Neural progenitor cell (in vitro differentiated cells): ENCODE results near the gene NDUFAF8. TPM values are rescaled to one million over a fixed set of nuclear protein-coding genes. Genes with fewer than 3 reads are reported as not detected.

Experiments
- DNase-seq: peaks from one replicate; pipeline ENCODE4 v3.0.0-alpha.2; 2016; ENCODE audit warnings: low spot score
- H2AFZ ChIP-seq: fragments of 200-600 bp; sonication (generic); replicated peaks from 2 replicates; pipeline ENCODE4 v1.6.1; 2016; ENCODE audit warnings: antibody characterized with exemption
- H3F3A ChIP-seq: fragments of 200-600 bp; sonication (generic); 2 replicates; pipeline ENCODE4 v1.6.1; 2016; ENCODE audit warnings: antibody characterized with exemption, low read depth
- H3K27ac ChIP-seq: fragments of 200-600 bp; sonication (generic); 2 replicates; pipeline ENCODE4 v1.5.1; 2016; ENCODE audit warnings: mild to moderate bottlenecking
- H3K27me3 ChIP-seq: fragments of 200-600 bp; sonication (generic); 2 replicates; pipeline ENCODE4 v1.6.1; 2016; ENCODE audit warnings: mild to moderate bottlenecking, moderate library complexity
- H3K36me3 ChIP-seq: fragments of 200-600 bp; sonication (generic); 2 replicates; pipeline ENCODE4 v1.5.1; 2016
- H3K4me1 ChIP-seq: fragments of 200-600 bp; sonication (generic); 2 replicates; pipeline ENCODE4 v1.6.1; 2016; ENCODE audit warnings: mixed run types
- H3K4me2 ChIP-seq: fragments of 200-600 bp; sonication (generic); 2 replicates; pipeline ENCODE4 v1.6.1; 2016
- H3K4me3 ChIP-seq: fragments of 200-600 bp; sonication (generic); 2 replicates; pipeline ENCODE4 v1.5.1; 2016
- H3K79me2 ChIP-seq: fragments of 200-600 bp; sonication (generic); 2 replicates; pipeline ENCODE4 v1.6.1; 2016; ENCODE audit warnings: low read depth
- H3K9ac ChIP-seq: fragments of 200-600 bp; sonication (generic); 2 replicates; pipeline ENCODE4 v1.6.1; 2016
- H3K9me3 ChIP-seq: fragments of 200-600 bp; sonication (generic); 2 replicates; pipeline ENCODE4 v1.5.1; 2016; ENCODE audit warnings: low read depth
- H4K20me1 ChIP-seq: fragments of 200-600 bp; sonication (generic); 2 replicates; pipeline ENCODE4 v1.6.1; 2016; ENCODE audit warnings: low read depth
- H3K27ac Mint-ChIP-seq: 3 replicates; pipeline ENCODE4 v1.8.0; 2021; ENCODE audit warnings: mixed read lengths
- H3K27me3 Mint-ChIP-seq: 2 replicates; pipeline ENCODE4 v1.8.0; 2022; ENCODE audit warnings: low read depth, mild to moderate bottlenecking, inconsistent platforms, moderate library complexity, mixed read lengths; ENCODE audit not compliant: insufficient read depth
- H3K36me3 Mint-ChIP-seq: 3 replicates; pipeline ENCODE4 v1.8.0; 2021; ENCODE audit warnings: mixed read lengths
- H3K4me1 Mint-ChIP-seq: 3 replicates; pipeline ENCODE4 v1.8.0; 2021; ENCODE audit warnings: mixed read lengths
- H3K4me3 Mint-ChIP-seq: 3 replicates; pipeline ENCODE4 v1.8.0; 2021; ENCODE audit warnings: mild to moderate bottlenecking, moderate library complexity, mixed read lengths
- H3K9me3 Mint-ChIP-seq: 3 replicates; pipeline ENCODE4 v1.8.0; 2020; ENCODE audit warnings: mixed read lengths
- EZH2 ChIP-seq: fragments of 200-600 bp; sonication (generic); IDR thresholded peaks from 2 replicates; pipeline ENCODE4 v1.6.1; 2017; ENCODE audit warnings: antibody characterized with exemption, mild to moderate bottlenecking, moderate library complexity
- EZH2phosphoT487 ChIP-seq: fragments of 200-600 bp; sonication (generic); IDR thresholded peaks from 2 replicates; pipeline ENCODE4 v1.6.1; 2017; ENCODE audit warnings: antibody characterized with exemption
- total RNA-seq: library from RNA; depleted of rRNA; stranded (reverse); fragments of >200 nt; gene quantifications from 2 replicates; pipeline ENCODE4 v1.2.3, GENCODE V29; 2015; ENCODE audit warnings: low replicate concordance
- TF ChIP-seq, protein P1 (sequence below): fragments of 200-600 bp; sonication (generic); IDR thresholded peaks from 2 replicates; pipeline ENCODE4 v1.5.1; 2017; ENCODE audit warnings: antibody characterized with exemption, mild to moderate bottlenecking

Gene NDUFAF8
- total RNA-seq, 1 donor from 2014 or later = 34.7 TPM

DNA sequence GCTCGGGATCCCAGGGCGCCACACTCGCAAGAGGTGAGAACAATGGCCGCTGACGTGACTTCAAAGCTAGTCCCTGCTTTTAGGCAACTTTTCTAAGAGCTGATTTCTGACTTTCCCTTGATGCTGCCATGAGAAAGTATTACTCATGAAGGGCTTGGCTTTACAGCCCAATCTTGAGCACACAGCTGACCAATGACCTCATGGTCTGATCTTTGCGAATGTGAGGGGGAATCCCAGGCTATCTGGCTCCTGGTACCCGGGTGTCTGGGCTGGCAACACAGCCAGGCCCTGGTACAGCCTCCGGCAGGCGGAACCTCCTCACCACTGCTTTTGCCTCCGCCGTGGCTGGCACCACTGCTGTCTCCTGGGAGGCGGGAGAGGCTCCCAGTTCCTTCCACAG is 17.5 kb downstream of the NDUFAF8 start:
- H3K9me3 Mint-ChIP-seq = no peaks in the 10 kb centered on the region
- H3K36me3 ChIP-seq = no peaks in the 10 kb centered on the region

DNA sequence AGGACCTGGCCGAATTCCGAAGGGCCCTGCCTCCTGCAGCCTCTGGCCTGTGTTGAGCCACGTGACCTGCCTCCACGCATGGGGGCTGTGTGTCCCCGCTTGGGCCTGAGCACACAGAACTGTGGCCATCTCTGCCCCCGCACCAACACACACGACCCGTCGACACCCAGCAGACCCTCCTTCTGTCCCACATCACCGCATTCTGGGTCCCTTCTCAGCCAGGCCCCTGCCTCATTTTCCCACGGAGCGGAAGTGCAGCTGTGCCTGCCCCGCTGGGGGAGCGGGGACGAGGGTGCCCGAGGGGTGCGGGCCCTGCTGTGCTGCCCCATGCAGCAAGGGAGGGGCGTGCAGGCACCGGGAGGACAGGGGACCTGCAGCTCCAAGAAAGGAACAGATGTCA is 18.4 kb downstream of the NDUFAF8 start:
- Histone ChIP-seq H2AFZ (no peak overlapping the region), H3K27me3 (no peaks in the 10 kb centered on the region), H3K27ac (no peak overlapping the region), H3K4me2 (no peak overlapping the region), H3K36me3 (no peaks in the 10 kb centered on the region), H3F3A (peaks cover 23% of the 10 kb centered on the region), H3K9me3 (no peaks in the 10 kb centered on the region), H3K79me2 (no peaks in the 10 kb centered on the region), H3K9ac (no peak overlapping the region), H3K4me3 (no peak overlapping the region), H3K4me1 (peaks cover 5% of the 10 kb centered on the region), H4K20me1 (peaks cover 20% of the 10 kb centered on the region)
- Mint-ChIP-seq H3K4me3 (no peak overlapping the region), H3K27me3 (peaks cover 6% of the 10 kb centered on the region), H3K27ac (no peak overlapping the region), H3K9me3 (no peaks in the 10 kb centered on the region), H3K4me1 (peaks cover 30% of the 10 kb centered on the region), H3K36me3 (peaks cover 9% of the 10 kb centered on the region)
- no peak for TF ChIP-seq EZH2phosphoT487
- no peak for TF ChIP-seq EZH2
- TF ChIP-seq, protein P1, sequence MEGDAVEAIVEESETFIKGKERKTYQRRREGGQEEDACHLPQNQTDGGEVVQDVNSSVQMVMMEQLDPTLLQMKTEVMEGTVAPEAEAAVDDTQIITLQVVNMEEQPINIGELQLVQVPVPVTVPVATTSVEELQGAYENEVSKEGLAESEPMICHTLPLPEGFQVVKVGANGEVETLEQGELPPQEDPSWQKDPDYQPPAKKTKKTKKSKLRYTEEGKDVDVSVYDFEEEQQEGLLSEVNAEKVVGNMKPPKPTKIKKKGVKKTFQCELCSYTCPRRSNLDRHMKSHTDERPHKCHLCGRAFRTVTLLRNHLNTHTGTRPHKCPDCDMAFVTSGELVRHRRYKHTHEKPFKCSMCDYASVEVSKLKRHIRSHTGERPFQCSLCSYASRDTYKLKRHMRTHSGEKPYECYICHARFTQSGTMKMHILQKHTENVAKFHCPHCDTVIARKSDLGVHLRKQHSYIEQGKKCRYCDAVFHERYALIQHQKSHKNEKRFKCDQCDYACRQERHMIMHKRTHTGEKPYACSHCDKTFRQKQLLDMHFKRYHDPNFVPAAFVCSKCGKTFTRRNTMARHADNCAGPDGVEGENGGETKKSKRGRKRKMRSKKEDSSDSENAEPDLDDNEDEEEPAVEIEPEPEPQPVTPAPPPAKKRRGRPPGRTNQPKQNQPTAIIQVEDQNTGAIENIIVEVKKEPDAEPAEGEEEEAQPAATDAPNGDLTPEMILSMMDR = no peak
- DNase-seq = no peak

More for the DNA sequence above, 17.5 kb downstream of the NDUFAF8 start:
- Histone ChIP-seq H3K9ac (no peak overlapping the region), H3K9me3 (no peaks in the 10 kb centered on the region), H3K4me2 (no peak overlapping the region), H3K27me3 (no peaks in the 10 kb centered on the region), H4K20me1 (peaks cover 28% of the 10 kb centered on the region), H3K4me3 (no peak overlapping the region), H3K79me2 (no peaks in the 10 kb centered on the region), H3F3A (peaks cover 23% of the 10 kb centered on the region), H3K27ac (no peak overlapping the region), H3K4me1 (peaks cover 5% of the 10 kb centered on the region), H2AFZ (no peak overlapping the region)
- H3K27me3 Mint-ChIP-seq = peaks cover 6% of the 10 kb centered on the region
- peaks cover 6% of the 10 kb centered on the region for H3K36me3 Mint-ChIP-seq
- DNase-seq = no peak
- TF ChIP-seq EZH2 = no peak
- TF ChIP-seq EZH2phosphoT487 = no peak
- TF ChIP-seq, protein P1 = no peak
- no peak overlapping the region for H3K27ac Mint-ChIP-seq
- H3K4me1 Mint-ChIP-seq = peaks cover 36% of the 10 kb centered on the region
- H3K4me3 Mint-ChIP-seq = no peak overlapping the region

- H3K4me3 ChIP-seq = no peak overlapping the region
- no peaks in the 10 kb centered on the region for H3K79me2 ChIP-seq
- no peak overlapping the region for H3K4me2 ChIP-seq
- no peak overlapping the region for H3K9ac ChIP-seq
- peaks cover 17% of the 10 kb centered on the region for H3F3A ChIP-seq
- Mint-ChIP-seq H3K9me3 (no peaks in the 10 kb centered on the region), H3K36me3 (peaks cover 10% of the 10 kb centered on the region), H3K4me3 (no peak overlapping the region), H3K27ac (no peak overlapping the region), H3K4me1 (peaks cover 24% of the 10 kb centered on the region), H3K27me3 (peaks cover 6% of the 10 kb centered on the region)
- H3K9me3 ChIP-seq = no peaks in the 10 kb centered on the region
- TF ChIP-seq, protein P1 = peak; percentile 38
- no peak for TF ChIP-seq EZH2phosphoT487
- H3K4me1 ChIP-seq = peaks cover 5% of the 10 kb centered on the region
- no peaks in the 10 kb centered on the region for H3K27me3 ChIP-seq
- H3K36me3 ChIP-seq = no peaks in the 10 kb centered on the region
- DNase-seq = peak; percentile 57
- H2AFZ ChIP-seq = no peak overlapping the region
- peaks cover 16% of the 10 kb centered on the region for H4K20me1 ChIP-seq
- H3K27ac ChIP-seq = no peak overlapping the region
These were observed 19.2 kb downstream of the NDUFAF8 start for GRCh38 chr17:81258292-81258691.
